ENCODE results near the gene KRTAP10-9.

DNA sequence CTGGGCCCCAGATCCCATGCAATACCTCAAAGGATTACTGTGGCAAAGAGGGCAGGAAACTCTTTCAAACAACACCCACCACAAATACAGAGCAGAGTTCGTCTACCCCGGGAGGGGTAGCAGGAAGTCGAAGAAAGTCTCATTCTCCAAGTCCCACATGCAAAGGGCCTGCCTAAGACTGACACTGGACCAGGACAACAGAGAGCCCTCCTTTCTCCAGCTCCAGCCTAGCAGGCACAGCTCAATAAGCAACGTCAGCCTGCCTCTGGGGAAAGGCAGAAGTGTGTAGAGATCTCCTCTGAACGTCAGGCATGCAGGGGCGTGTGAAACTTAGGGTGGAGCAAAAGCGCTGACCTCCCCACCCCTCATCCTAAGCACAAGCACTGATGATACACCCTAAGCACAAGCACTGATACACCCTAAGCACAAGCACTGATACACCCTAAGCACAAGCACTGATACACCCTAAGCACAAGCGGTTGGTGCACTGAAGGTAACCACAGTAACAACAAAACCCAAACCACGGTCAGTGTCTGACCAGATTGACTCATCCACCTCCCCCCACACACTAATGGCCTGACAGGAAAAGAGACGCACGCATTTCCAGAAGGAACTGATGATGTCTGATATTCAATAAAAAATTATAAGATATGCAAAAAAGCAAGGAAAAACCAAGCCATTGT lies 32.2 kb downstream of the KRTAP10-9 start:
- TF ChIP-seq, protein P1, sequence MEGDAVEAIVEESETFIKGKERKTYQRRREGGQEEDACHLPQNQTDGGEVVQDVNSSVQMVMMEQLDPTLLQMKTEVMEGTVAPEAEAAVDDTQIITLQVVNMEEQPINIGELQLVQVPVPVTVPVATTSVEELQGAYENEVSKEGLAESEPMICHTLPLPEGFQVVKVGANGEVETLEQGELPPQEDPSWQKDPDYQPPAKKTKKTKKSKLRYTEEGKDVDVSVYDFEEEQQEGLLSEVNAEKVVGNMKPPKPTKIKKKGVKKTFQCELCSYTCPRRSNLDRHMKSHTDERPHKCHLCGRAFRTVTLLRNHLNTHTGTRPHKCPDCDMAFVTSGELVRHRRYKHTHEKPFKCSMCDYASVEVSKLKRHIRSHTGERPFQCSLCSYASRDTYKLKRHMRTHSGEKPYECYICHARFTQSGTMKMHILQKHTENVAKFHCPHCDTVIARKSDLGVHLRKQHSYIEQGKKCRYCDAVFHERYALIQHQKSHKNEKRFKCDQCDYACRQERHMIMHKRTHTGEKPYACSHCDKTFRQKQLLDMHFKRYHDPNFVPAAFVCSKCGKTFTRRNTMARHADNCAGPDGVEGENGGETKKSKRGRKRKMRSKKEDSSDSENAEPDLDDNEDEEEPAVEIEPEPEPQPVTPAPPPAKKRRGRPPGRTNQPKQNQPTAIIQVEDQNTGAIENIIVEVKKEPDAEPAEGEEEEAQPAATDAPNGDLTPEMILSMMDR (conservative IDR thresholded peaks at IDR 0.05; ENCODE audit: low read depth, low read length), result no peak
- TF ChIP-seq EZH2 (IDR thresholded peaks at IDR 0.05; ENCODE audit: borderline replicate concordance, low read depth, low read length, poor library complexity, severe bottlenecking), result no peak
